PC-9 (cell line): ENCODE data around the gene LMAN1L. TPM values are rescaled to one million over a fixed set of nuclear protein-coding genes. Genes with fewer than 3 reads are reported as not detected.

ENCODE experiments used
- BruUV-seq: library from RNA; stranded (reverse); fragments of 400-500 nt; replicated peaks from 2 replicates; lab custom pipeline; 2021; lab: Mats Ljungman, UMichigan
- CTCF ChIA-PET: fragments of 300-600 bp; sonication (Branson Sonifier 250); formaldehyde crosslinking; loops from one replicate; lab custom pipeline; 2022; ENCODE audit warnings: antibody characterized with exemption; lab: Charles Lee
- POLR2A ChIA-PET: fragments of 300-600 bp; sonication (Branson Sonifier 250); formaldehyde crosslinking; loops from one replicate; lab custom pipeline; 2022; ENCODE audit warnings: antibody characterized with exemption; ENCODE audit not compliant: unreplicated experiment; lab: Charles Lee
- DNase-seq, 2 experiments: peaks; one replicate each; pipeline versions ENCODE4 v3.0.0 to v3.0.0-alpha.2; 2015 to 2022; ENCODE audit warnings: mixed read lengths in 1 of 2
- H2AFZ ChIP-seq: fragments of 200-600 bp; sonication (generic); 2 replicates; pipeline ENCODE4 v1.8.1; 2017; ENCODE audit warnings: antibody characterized with exemption
- H3F3A ChIP-seq: fragments of 200-600 bp; sonication (generic); 2 replicates; pipeline ENCODE4 v1.8.1; 2017; ENCODE audit warnings: antibody characterized with exemption, mild to moderate bottlenecking, low read depth; ENCODE audit not compliant: insufficient read depth
- H3K27ac ChIP-seq: fragments of 200-600 bp; sonication (generic); 2 replicates; pipeline ENCODE4 v1.6.1; 2016; ENCODE audit warnings: mixed run types
- H3K27me3 ChIP-seq: fragments of 200-600 bp; sonication (generic); 2 replicates; pipeline ENCODE4 v1.6.1; 2016; ENCODE audit warnings: low read depth, mixed run types; ENCODE audit not compliant: insufficient read depth
- H3K36me3 ChIP-seq: fragments of 200-600 bp; sonication (generic); 2 replicates; pipeline ENCODE4 v1.6.1; 2016; ENCODE audit warnings: low read depth, mixed run types
- H3K4me1 ChIP-seq: fragments of 200-600 bp; sonication (generic); replicated peaks from 2 replicates; pipeline ENCODE4 v1.6.1; 2016; ENCODE audit warnings: mixed run types; ENCODE audit not compliant: insufficient read depth
- H3K4me2 ChIP-seq: fragments of 200-600 bp; sonication (generic); 2 replicates; pipeline ENCODE4 v1.6.1; 2017; ENCODE audit warnings: mixed run types
- H3K4me3 ChIP-seq: fragments of 200-600 bp; sonication (generic); 2 replicates; pipeline ENCODE4 v1.6.1; 2016; ENCODE audit warnings: mixed run types
- H3K79me2 ChIP-seq: fragments of 200-600 bp; sonication (generic); 2 replicates; pipeline ENCODE4 v1.6.1; 2017; ENCODE audit warnings: low read depth, mixed run types
- H3K9me2 ChIP-seq: fragments of 200-600 bp; sonication (generic); 2 replicates; pipeline ENCODE4 v1.8.1; 2017; ENCODE audit warnings: mild to moderate bottlenecking; ENCODE audit not compliant: insufficient read depth
- H3K9me3 ChIP-seq: fragments of 200-600 bp; sonication (generic); 2 replicates; pipeline ENCODE4 v1.8.1; 2016; ENCODE audit warnings: low read depth; ENCODE audit not compliant: insufficient read depth
- H4K20me1 ChIP-seq: fragments of 200-600 bp; sonication (generic); 2 replicates; pipeline ENCODE4 v1.8.1; 2017; ENCODE audit not compliant: insufficient read depth
- CTCF ChIP-seq: fragments of 200-600 bp; sonication (generic); conservative IDR thresholded peaks from 2 replicates; pipeline ENCODE4 v1.6.1; 2017; ENCODE audit warnings: mixed run types, antibody characterized with exemption, mild to moderate bottlenecking, moderate library complexity
- EZH2 ChIP-seq: fragments of 200-600 bp; sonication (generic); IDR thresholded peaks from 2 replicates; pipeline ENCODE4 v1.8.0; 2017; ENCODE audit warnings: antibody characterized with exemption, low read depth
- intact Hi-C: fragments of 100-400 bp; cut with micrococcal nuclease; formaldehyde crosslinking; loops from one replicate; pipeline ENCODE4 v1.10.0; 2022; ENCODE audit not compliant: unreplicated experiment
- total RNA-seq: library from RNA; stranded (reverse); gene quantifications from 2 replicates; pipeline ENCODE4 v1.2.3, GENCODE V29; 2021

LMAN1L gene
- total RNA-seq, 1 experiment from 2014 or later: not detected

GRCh38 chr15:74768099-74768770 is 44.4 kb upstream of the LMAN1L start:
- no peaks in the 10 kb centered on the region for H3F3A ChIP-seq
- no peak overlapping the region for H3K4me2 ChIP-seq
- no peak for DNase-seq
- intact Hi-C loops: no loop called here
- POLR2A ChIA-PET: interaction anchor here (0.6 to 0.7 kb wide), 2 partner anchors 133 to 893 kb away, joined by 4 to 11 read pairs; no protein-coding TSS in a partner anchor
- no TSS peak for BruUV-seq
- CTCF ChIA-PET: interaction anchor here (0.6 to 2.1 kb wide), 7 partner anchors 10 to 379 kb away, joined by 3 to 28 read pairs (median 3); no protein-coding TSS in a partner anchor
- H3K9me2 ChIP-seq: no peaks in the 10 kb centered on the region
- TF ChIP-seq EZH2: no peak
- no peak for TF ChIP-seq CTCF
- no peak overlapping the region for H3K27ac ChIP-seq
- H2AFZ ChIP-seq: no peak overlapping the region
- H3K27me3 ChIP-seq: no peaks in the 10 kb centered on the region
- peaks cover 2% of the 10 kb centered on the region; the same call in 1 of the 2 replicates for H3K4me1 ChIP-seq
- no peaks in the 10 kb centered on the region for H3K9me3 ChIP-seq
- no peaks in the 10 kb centered on the region for H3K79me2 ChIP-seq
- no peak overlapping the region for H3K4me3 ChIP-seq
- no peaks in the 10 kb centered on the region for H3K36me3 ChIP-seq
- no peaks in the 10 kb centered on the region for H4K20me1 ChIP-seq

- H3K4me1 ChIP-seq: peaks cover 8% of the 10 kb centered on the region
- no peak overlapping the region for H2AFZ ChIP-seq
- DNase-seq: peak in 1 of 2 experiments; percentile 52
- intact Hi-C loops: loop anchor here (1.0 kb wide), 2 partner anchors 134 to 396 kb away; no protein-coding TSS in a partner anchor
- H3K4me2 ChIP-seq: no peak overlapping the region
- CTCF ChIA-PET: interaction anchor here (0.6 to 2.1 kb wide), 9 partner anchors 9 to 380 kb away, joined by 3 to 28 read pairs (median 5); no protein-coding TSS in a partner anchor
- TF ChIP-seq CTCF: peak; percentile 90
- TF ChIP-seq EZH2: no peak
- POLR2A ChIA-PET: interaction anchor here (0.7 kb wide), 1 partner anchor 892 kb away, joined by 11 read pairs; no protein-coding TSS in a partner anchor
- no peaks in the 10 kb centered on the region for H3K9me2 ChIP-seq
- no peak overlapping the region for H3K4me3 ChIP-seq
- no peak overlapping the region for H3K27ac ChIP-seq
- no peaks in the 10 kb centered on the region for H3F3A ChIP-seq
- no peaks in the 10 kb centered on the region for H3K36me3 ChIP-seq
- no TSS peak for BruUV-seq
- no peaks in the 10 kb centered on the region for H3K9me3 ChIP-seq
- no peaks in the 10 kb centered on the region for H3K27me3 ChIP-seq
- H3K79me2 ChIP-seq: no peaks in the 10 kb centered on the region
- H4K20me1 ChIP-seq: no peaks in the 10 kb centered on the region
These were observed 43.8 kb upstream of the LMAN1L start for GRCh38 chr15:74768771-74769342.

- H4K20me1 ChIP-seq: no peaks in the 10 kb centered on the region
- no peak overlapping the region for H2AFZ ChIP-seq
- POLR2A ChIA-PET: no interaction called here
- BruUV-seq: no TSS peak
- CTCF ChIA-PET: interaction anchor here (0.6 to 2.1 kb wide), 11 partner anchors 9 to 381 kb away, joined by 3 to 28 read pairs (median 5); no protein-coding TSS in a partner anchor
- H3K4me1 ChIP-seq: peaks cover 11% of the 10 kb centered on the region
- no peaks in the 10 kb centered on the region for H3K79me2 ChIP-seq
- no peak overlapping the region for H3K4me3 ChIP-seq
- H3K27ac ChIP-seq: no peak overlapping the region
- H3K9me3 ChIP-seq: no peaks in the 10 kb centered on the region
- H3K4me2 ChIP-seq: no peak overlapping the region
- intact Hi-C loops: loop anchor here (1.0 kb wide), 2 partner anchors 134 to 396 kb away; no protein-coding TSS in a partner anchor
- no peaks in the 10 kb centered on the region for H3K9me2 ChIP-seq
- TF ChIP-seq CTCF: no peak
- no peak for TF ChIP-seq EZH2
- no peaks in the 10 kb centered on the region for H3K36me3 ChIP-seq
- no peaks in the 10 kb centered on the region for H3F3A ChIP-seq
- H3K27me3 ChIP-seq: no peaks in the 10 kb centered on the region
- DNase-seq: no peak
These were observed 43.1 kb upstream of the LMAN1L start for GRCh38 chr15:74769463-74770025.
